Adipocyte (in vitro differentiated cells): ENCODE measurements around the gene CASP3.
A peak's percentile ranks its signal among the peaks of the same experiment; 100 is the strongest.

Source experiments
- DNase-seq: peaks from one replicate; pipeline ENCODE4 v3.0.0-alpha.2; 2015; ENCODE audit warnings: low read depth
- H3K27me3 ChIP-seq: replicated peaks from 2 replicates; pipeline ENCODE4 v1.7.0; 2013; ENCODE audit warnings: mild to moderate bottlenecking, low read length, moderate library complexity; ENCODE audit not compliant: control insufficient read depth, insufficient read depth
- H3K36me3 ChIP-seq: 2 replicates; pipeline ENCODE4 v1.7.0; 2013; ENCODE audit warnings: low read length, mild to moderate bottlenecking, moderate library complexity; ENCODE audit not compliant: control insufficient read depth, insufficient read depth, severe bottlenecking
- H3K4me1 ChIP-seq: 2 replicates; pipeline ENCODE4 v1.7.0; 2013; ENCODE audit warnings: mild to moderate bottlenecking, low read length, moderate library complexity; ENCODE audit not compliant: control insufficient read depth, insufficient read depth
- H3K4me3 ChIP-seq: 2 replicates; pipeline ENCODE4 v1.7.0; 2013; ENCODE audit warnings: mild to moderate bottlenecking, low read length, moderate library complexity
- H3K9ac ChIP-seq: 2 replicates; pipeline ENCODE4 v1.7.0; 2013; ENCODE audit warnings: mild to moderate bottlenecking, low read length, moderate library complexity
- H3K9me3 ChIP-seq: 2 replicates; pipeline ENCODE4 v1.7.0; 2013; ENCODE audit warnings: mild to moderate bottlenecking, low read length, moderate library complexity; ENCODE audit not compliant: control insufficient read depth

CASP3 gene

DNA sequence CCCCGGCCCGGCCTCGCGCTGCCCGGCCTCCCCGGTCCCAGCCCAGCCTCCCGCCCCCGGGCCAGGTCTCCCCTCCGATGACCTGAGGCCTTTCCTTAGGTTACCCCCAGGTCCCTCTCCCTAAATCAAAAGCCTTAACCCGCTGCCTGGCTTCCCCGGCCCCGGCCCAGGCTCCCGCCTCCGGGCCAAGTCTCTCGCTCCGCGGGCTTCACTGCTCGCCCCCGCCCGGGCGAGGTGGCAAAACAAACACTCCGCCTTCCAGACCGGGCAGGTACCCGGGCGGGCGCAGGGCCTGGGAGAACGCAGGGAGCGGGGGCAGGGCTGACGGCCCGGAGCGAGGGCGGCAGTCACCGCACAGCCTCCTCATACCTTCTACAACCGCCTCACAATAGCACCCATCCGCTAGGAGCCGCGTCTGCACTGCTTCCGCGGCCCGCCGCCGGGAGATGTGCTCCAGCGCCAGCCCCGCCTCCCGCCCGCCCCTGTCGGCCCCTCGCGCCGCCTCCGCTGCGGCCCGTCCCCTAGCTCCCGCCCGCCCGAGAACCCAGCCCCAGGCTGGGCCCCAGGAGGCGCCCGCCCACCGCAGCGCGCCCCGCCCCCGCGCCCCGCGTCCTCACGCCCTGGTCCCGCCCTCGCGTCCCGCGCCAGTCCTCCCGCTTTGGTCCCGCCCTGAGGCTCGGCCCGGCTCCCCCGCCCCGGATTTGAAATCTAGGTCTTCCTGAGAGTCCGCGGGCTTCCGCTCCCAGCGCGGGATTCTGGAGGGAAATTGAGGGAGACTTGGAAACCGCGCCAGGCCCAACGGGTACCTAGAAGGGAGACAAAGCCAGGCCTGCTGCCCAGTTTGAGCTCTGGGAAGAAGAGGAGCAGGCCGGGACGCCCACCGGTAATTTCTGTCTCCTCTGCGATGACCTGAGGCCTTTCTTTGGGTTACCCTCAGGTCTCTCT is at the start of gene CASP3, which contains the start of gene PRIMPOL:
CASP3 (minus strand) TSS at position 422 of the 945 bp plus-strand sequence. CDS start 10,994 bp downstream, outside the sequence.
PRIMPOL (plus strand) TSS at position 713 of the 945 bp plus-strand sequence. CDS start 7,403 bp downstream, outside the sequence.
- H3K36me3 ChIP-seq, result peaks cover 8% of the 10 kb centered on the region
- DNase-seq, result peak; percentile 99
- no peaks in the 10 kb centered on the region for H3K9me3 ChIP-seq
- no peaks in the 10 kb centered on the region for H3K27me3 ChIP-seq
- peak within 1 kb of the TSS; percentile 94 for H3K4me3 ChIP-seq
- peaks cover 46% of the 10 kb centered on the region for H3K4me1 ChIP-seq
- peak within 1 kb of the TSS; percentile 92 for H3K9ac ChIP-seq

DNA sequence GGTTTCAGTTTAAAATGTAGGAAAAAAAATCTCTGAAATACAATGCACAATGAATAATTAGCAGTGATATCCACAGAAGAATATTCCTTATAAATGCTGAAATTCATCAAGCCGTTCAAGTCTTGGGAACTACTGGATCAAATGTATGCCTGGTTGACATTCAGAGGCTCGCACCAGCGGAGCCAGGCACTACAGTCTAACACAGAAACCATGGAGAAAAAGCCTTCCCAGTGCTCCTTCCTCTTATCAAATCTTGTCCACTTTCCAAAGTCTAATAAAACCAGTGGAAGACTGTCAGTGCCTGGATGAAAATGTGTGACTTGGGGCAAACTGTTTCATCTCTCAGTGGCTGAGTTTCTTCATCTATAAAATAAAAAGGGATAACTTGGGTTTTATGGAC is 48.7 kb upstream of the CASP3 start:
- H3K36me3 ChIP-seq, result peaks cover 17% of the 10 kb centered on the region

GRCh38 chr4:184695178-184695896 is 46.1 kb upstream of the CASP3 start:
- DNase-seq, result no peak
- H3K4me3 ChIP-seq, result no peak overlapping the region
- H3K9me3 ChIP-seq, result no peaks in the 10 kb centered on the region
- H3K4me1 ChIP-seq, result peaks cover 11% of the 10 kb centered on the region
- no peaks in the 10 kb centered on the region for H3K27me3 ChIP-seq
- H3K36me3 ChIP-seq, result peaks cover 17% of the 10 kb centered on the region
- H3K9ac ChIP-seq, result no peak overlapping the region

More for the DNA sequence above, 48.7 kb upstream of the CASP3 start:
- H3K9ac ChIP-seq, result peak overlapping the region; percentile 51
- no peak for DNase-seq
- no peaks in the 10 kb centered on the region for H3K9me3 ChIP-seq
- H3K4me3 ChIP-seq, result peak overlapping the region; percentile 67
- no peaks in the 10 kb centered on the region for H3K27me3 ChIP-seq
- peaks cover 11% of the 10 kb centered on the region for H3K4me1 ChIP-seq

- peaks cover 11% of the 10 kb centered on the region for H3K4me1 ChIP-seq
- no peaks in the 10 kb centered on the region for H3K9me3 ChIP-seq
- DNase-seq, result no peak
- H3K27me3 ChIP-seq, result no peaks in the 10 kb centered on the region
- H3K9ac ChIP-seq, result no peak overlapping the region
- H3K4me3 ChIP-seq, result no peak overlapping the region
- H3K36me3 ChIP-seq, result peaks cover 17% of the 10 kb centered on the region
Measured at GRCh38 chr4:184694412-184694956, 45.2 kb upstream of the CASP3 start.

DNA sequence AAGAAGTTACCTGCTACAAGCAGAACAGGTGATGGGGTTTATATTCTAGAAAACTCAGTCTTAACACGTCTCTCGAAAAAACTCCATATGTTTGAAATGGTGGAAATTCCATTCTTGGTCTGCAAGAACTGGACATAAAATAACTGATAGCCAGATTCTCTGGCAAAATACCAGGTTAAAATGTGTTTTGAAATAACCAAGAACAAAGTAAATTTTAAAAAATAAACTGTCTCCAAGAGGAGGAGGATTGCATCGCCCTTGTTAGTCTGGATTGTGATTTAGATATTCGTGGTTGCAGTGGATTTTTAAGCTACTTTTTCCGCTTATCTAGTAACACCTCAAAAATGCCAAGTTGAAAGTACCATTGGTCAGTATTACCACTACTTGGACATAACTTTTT is 43.8 kb upstream of the CASP3 start:
- no peaks in the 10 kb centered on the region for H3K9me3 ChIP-seq
- DNase-seq, result peak; percentile 64
- H3K4me3 ChIP-seq, result no peak overlapping the region
- H3K4me1 ChIP-seq, result peaks cover 17% of the 10 kb centered on the region
- H3K9ac ChIP-seq, result no peak overlapping the region
- H3K36me3 ChIP-seq, result peaks cover 17% of the 10 kb centered on the region
- H3K27me3 ChIP-seq, result no peaks in the 10 kb centered on the region

- Histone ChIP-seq H3K9me3 (no peaks in the 10 kb centered on the region), H3K4me1 (peaks cover 15% of the 10 kb centered on the region), H3K9ac (no peak overlapping the region), H3K36me3 (peaks cover 12% of the 10 kb centered on the region), H3K27me3 (no peaks in the 10 kb centered on the region), H3K4me3 (no peak overlapping the region)
- no peak for DNase-seq
Measured at GRCh38 chr4:184689681-184690080, 40.4 kb upstream of the CASP3 start.

DNA sequence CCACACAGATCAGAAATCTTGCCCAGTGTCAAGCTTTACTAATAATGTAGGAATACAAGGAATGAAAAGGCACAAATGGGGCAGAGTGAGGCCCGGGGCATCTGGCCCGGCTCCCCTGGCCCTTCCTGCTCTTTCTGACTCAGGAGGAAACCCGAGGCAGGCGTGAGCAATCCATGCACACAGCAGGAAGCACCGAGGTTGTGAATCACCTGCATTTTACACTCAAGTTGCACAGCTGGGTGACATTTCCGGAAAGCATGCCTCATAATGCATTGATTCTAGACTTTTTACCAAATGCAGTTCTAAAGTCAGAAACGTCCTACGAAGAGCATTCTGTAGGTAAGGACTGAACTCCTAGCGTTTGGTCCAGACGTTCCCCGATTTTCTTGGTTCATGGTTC is 39.2 kb upstream of the CASP3 start:
- H3K9ac ChIP-seq, result no peak overlapping the region
- peaks cover 17% of the 10 kb centered on the region for H3K4me1 ChIP-seq
- no peaks in the 10 kb centered on the region for H3K9me3 ChIP-seq
- DNase-seq, result peak; percentile 74
- H3K27me3 ChIP-seq, result no peaks in the 10 kb centered on the region
- no peak overlapping the region for H3K4me3 ChIP-seq
- no peaks in the 10 kb centered on the region for H3K36me3 ChIP-seq

GRCh38 chr4:184688005-184688404 is 38.8 kb upstream of the CASP3 start:
- Histone ChIP-seq H3K9ac (no peak overlapping the region), H3K4me1 (peaks cover 13% of the 10 kb centered on the region), H3K36me3 (peaks cover under 1% of the 10 kb centered on the region), H3K4me3 (no peak overlapping the region), H3K9me3 (no peaks in the 10 kb centered on the region), H3K27me3 (no peaks in the 10 kb centered on the region)
- DNase-seq, result no peak

- Histone ChIP-seq H3K36me3 (peaks cover 11% of the 10 kb centered on the region), H3K4me1 (peaks cover 13% of the 10 kb centered on the region), H3K9ac (no peak overlapping the region), H3K4me3 (no peak overlapping the region), H3K9me3 (no peaks in the 10 kb centered on the region), H3K27me3 (no peaks in the 10 kb centered on the region)
- no peak for DNase-seq
Measured at GRCh38 chr4:184684491-184685189, 35.4 kb upstream of the CASP3 start.

- Histone ChIP-seq H3K4me3 (no peak overlapping the region), H3K4me1 (peaks cover 6% of the 10 kb centered on the region), H3K36me3 (peaks cover 13% of the 10 kb centered on the region), H3K9ac (no peak overlapping the region), H3K27me3 (no peaks in the 10 kb centered on the region), H3K9me3 (no peaks in the 10 kb centered on the region)
- DNase-seq, result no peak
Measured at GRCh38 chr4:184681916-184682315, 32.7 kb upstream of the CASP3 start.
